Activated CD8-positive, alpha-beta memory T cell treated with anti-CD3 and anti-CD28 coated beads, Interleukin-2, amount 10 ng/mL, durations not matched to agents 7 days and 5 days (primary cell): ENCODE measurements around the gene LCT. TPM values are rescaled to one million over a fixed set of nuclear protein-coding genes. Genes with fewer than 3 reads are reported as not detected.

Experiments used
- ATAC-seq: fragments of 150-1000 bp; cut with Tn5 transposase; one replicate; pipeline ENCODE4 v1.10.0; 2021; ENCODE audit warnings: moderate library complexity
- CTCF ChIA-PET: fragments of 350-600 bp; sonication (Branson Sonifier 250); formaldehyde crosslinking; loops from one replicate; lab custom pipeline; 2021; ENCODE audit warnings: antibody characterized with exemption; lab: Charles Lee
- DNase-seq: peaks from one replicate; pipeline ENCODE4 v3.0.0-alpha.2; 2020
- H3K27ac Mint-ChIP-seq: one replicate; pipeline ENCODE4 v1.8.0; 2021; ENCODE audit warnings: mild to moderate bottlenecking, mixed read lengths
- H3K27me3 Mint-ChIP-seq: one replicate; pipeline ENCODE4 v1.8.0; 2021; ENCODE audit warnings: mixed read lengths
- H3K36me3 Mint-ChIP-seq: one replicate; pipeline ENCODE4 v1.8.0; 2021; ENCODE audit warnings: mild to moderate bottlenecking, mixed read lengths
- H3K4me1 Mint-ChIP-seq: one replicate; pipeline ENCODE4 v1.8.0; 2021; ENCODE audit warnings: mixed read lengths
- H3K4me3 Mint-ChIP-seq: one replicate; pipeline ENCODE4 v1.8.0; 2021; ENCODE audit warnings: mild to moderate bottlenecking, moderate library complexity, mixed read lengths
- H3K9me3 Mint-ChIP-seq: one replicate; pipeline ENCODE4 v1.8.0; 2022; ENCODE audit warnings: low read depth, mixed read lengths
- total RNA-seq, 2 experiments: library from RNA; stranded (reverse); gene quantifications; one replicate each; pipeline ENCODE4 v1.2.3, GENCODE V29; 2021

Gene LCT
- total RNA-seq, 2 experiments from 2014 or later = 0.41 to 0.56 TPM

GRCh38 chr2:135785032-135785431 lies 52.0 kb downstream of the LCT start:
- no peaks in the 10 kb centered on the region for H3K9me3 Mint-ChIP-seq
- peaks cover 2% of the 10 kb centered on the region for H3K4me1 Mint-ChIP-seq
- DNase-seq (no peak), ATAC-seq (no peak)
- CTCF ChIA-PET = interaction anchor here (0.7 to 4.7 kb wide), 2 partner anchors 13 to 30 kb away, joined by 4 to 38 read pairs; no protein-coding TSS in a partner anchor
- no peak overlapping the region for H3K27ac Mint-ChIP-seq
- H3K27me3 Mint-ChIP-seq = no peaks in the 10 kb centered on the region
- no peak overlapping the region for H3K4me3 Mint-ChIP-seq
- H3K36me3 Mint-ChIP-seq = peaks cover 61% of the 10 kb centered on the region

GRCh38 chr2:135783439-135783838 lies 53.5 kb downstream of the LCT start:
- Mint-ChIP-seq H3K27me3 (no peaks in the 10 kb centered on the region), H3K27ac (no peak overlapping the region), H3K9me3 (no peaks in the 10 kb centered on the region), H3K36me3 (peaks cover 68% of the 10 kb centered on the region), H3K4me3 (no peak overlapping the region), H3K4me1 (peaks cover 2% of the 10 kb centered on the region)
- ATAC-seq (no peak), DNase-seq (no peak)
- CTCF ChIA-PET = interaction anchor here (1.1 kb wide), 2 partner anchors 11 to 12 kb away, joined by 3 read pairs; no protein-coding TSS in a partner anchor

- Mint-ChIP-seq H3K9me3 (no peaks in the 10 kb centered on the region), H3K4me3 (no peak overlapping the region), H3K27ac (no peak overlapping the region), H3K36me3 (peaks cover 69% of the 10 kb centered on the region), H3K27me3 (no peaks in the 10 kb centered on the region), H3K4me1 (peaks cover 2% of the 10 kb centered on the region)
- no peak for ATAC-seq
- CTCF ChIA-PET = interaction anchor here (2.1 kb wide), 2 partner anchors 13 to 15 kb away, joined by 4 to 13 read pairs; no protein-coding TSS in a partner anchor
- no peak for DNase-seq
Measured at GRCh38 chr2:135782231-135782630, 54.8 kb downstream of the LCT start.

GRCh38 chr2:135776367-135776766 lies 60.6 kb downstream of the LCT start:
- no peak overlapping the region for H3K27ac Mint-ChIP-seq
- DNase-seq = no peak
- H3K27me3 Mint-ChIP-seq = no peaks in the 10 kb centered on the region
- CTCF ChIA-PET = no interaction called here
- ATAC-seq = no peak
- no peak overlapping the region for H3K4me3 Mint-ChIP-seq
- no peaks in the 10 kb centered on the region for H3K9me3 Mint-ChIP-seq
- H3K36me3 Mint-ChIP-seq = peaks cover 57% of the 10 kb centered on the region
- peaks cover 3% of the 10 kb centered on the region for H3K4me1 Mint-ChIP-seq

GRCh38 chr2:135775420-135775819 lies 61.6 kb downstream of the LCT start:
- H3K27ac Mint-ChIP-seq = no peak overlapping the region
- H3K27me3 Mint-ChIP-seq = no peaks in the 10 kb centered on the region
- H3K4me1 Mint-ChIP-seq = peaks cover 3% of the 10 kb centered on the region
- CTCF ChIA-PET = no interaction called here
- ATAC-seq (no peak), DNase-seq (no peak)
- H3K9me3 Mint-ChIP-seq = no peaks in the 10 kb centered on the region
- H3K4me3 Mint-ChIP-seq = no peak overlapping the region
- H3K36me3 Mint-ChIP-seq = peaks cover 58% of the 10 kb centered on the region

GRCh38 chr2:135773917-135774316 lies 63.1 kb downstream of the LCT start:
- CTCF ChIA-PET = interaction anchor here (1.5 kb wide), 1 partner anchor 18 kb away, joined by 3 read pairs; no protein-coding TSS in a partner anchor
- DNase-seq = no peak
- Mint-ChIP-seq H3K27ac (no peak overlapping the region), H3K36me3 (peaks cover 60% of the 10 kb centered on the region), H3K4me1 (peaks cover 3% of the 10 kb centered on the region), H3K27me3 (no peaks in the 10 kb centered on the region), H3K9me3 (no peaks in the 10 kb centered on the region), H3K4me3 (no peak overlapping the region)
- ATAC-seq = no peak

- H3K9me3 Mint-ChIP-seq = no peaks in the 10 kb centered on the region
- H3K4me3 Mint-ChIP-seq = no peak overlapping the region
- no peaks in the 10 kb centered on the region for H3K27me3 Mint-ChIP-seq
- ATAC-seq (no peak), DNase-seq (no peak)
- peaks cover 3% of the 10 kb centered on the region for H3K4me1 Mint-ChIP-seq
- H3K36me3 Mint-ChIP-seq = peaks cover 60% of the 10 kb centered on the region
- CTCF ChIA-PET = interaction anchor here (1.5 kb wide), 1 partner anchor 17 kb away, joined by 3 read pairs; no protein-coding TSS in a partner anchor
- peak overlapping the region; percentile 34 for H3K27ac Mint-ChIP-seq
Measured at GRCh38 chr2:135773319-135773718, 63.7 kb downstream of the LCT start.

- DNase-seq = no peak
- H3K4me1 Mint-ChIP-seq = peaks cover 8% of the 10 kb centered on the region
- ATAC-seq = no peak
- H3K36me3 Mint-ChIP-seq = peaks cover 57% of the 10 kb centered on the region
- no peak overlapping the region for H3K4me3 Mint-ChIP-seq
- no peak overlapping the region for H3K27ac Mint-ChIP-seq
- CTCF ChIA-PET = interaction anchor here (1.1 to 1.2 kb wide), 2 partner anchors 13 to 29 kb away, joined by 3 to 4 read pairs; no protein-coding TSS in a partner anchor
- no peaks in the 10 kb centered on the region for H3K27me3 Mint-ChIP-seq
- H3K9me3 Mint-ChIP-seq = no peaks in the 10 kb centered on the region
Measured at GRCh38 chr2:135768863-135769262, 68.1 kb downstream of the LCT start.

- Mint-ChIP-seq H3K36me3 (peaks cover 57% of the 10 kb centered on the region), H3K27ac (no peak overlapping the region), H3K4me1 (peaks cover 4% of the 10 kb centered on the region), H3K4me3 (no peak overlapping the region), H3K27me3 (no peaks in the 10 kb centered on the region), H3K9me3 (no peaks in the 10 kb centered on the region)
- ATAC-seq = no peak
- DNase-seq = no peak
- CTCF ChIA-PET = interaction anchor here (1.4 to 1.6 kb wide), 3 partner anchors 36 to 773 kb away, joined by 3 to 5 read pairs (median 4); no protein-coding TSS in a partner anchor
Measured at GRCh38 chr2:135762530-135762929, 74.5 kb downstream of the LCT start.

- H3K27ac Mint-ChIP-seq = no peak overlapping the region
- H3K9me3 Mint-ChIP-seq = peaks cover under 1% of the 10 kb centered on the region
- H3K4me3 Mint-ChIP-seq = no peak overlapping the region
- DNase-seq = no peak
- H3K36me3 Mint-ChIP-seq = peaks cover 59% of the 10 kb centered on the region
- peaks cover 2% of the 10 kb centered on the region for H3K4me1 Mint-ChIP-seq
- ATAC-seq = no peak
- CTCF ChIA-PET = interaction anchor here (1.4 to 1.6 kb wide), 3 partner anchors 36 to 773 kb away, joined by 3 to 5 read pairs (median 4); no protein-coding TSS in a partner anchor
- H3K27me3 Mint-ChIP-seq = no peaks in the 10 kb centered on the region
Measured at GRCh38 chr2:135762022-135762421, 75.0 kb downstream of the LCT start.

- no peak overlapping the region for H3K4me3 Mint-ChIP-seq
- H3K36me3 Mint-ChIP-seq = peaks cover 71% of the 10 kb centered on the region
- CTCF ChIA-PET = interaction anchor here (1.5 to 1.7 kb wide), 2 partner anchors 41 kb away, joined by 4 to 7 read pairs; no protein-coding TSS in a partner anchor
- no peaks in the 10 kb centered on the region for H3K27me3 Mint-ChIP-seq
- ATAC-seq (no peak), DNase-seq (no peak)
- peaks cover 11% of the 10 kb centered on the region for H3K9me3 Mint-ChIP-seq
- H3K27ac Mint-ChIP-seq = no peak overlapping the region
- no peaks in the 10 kb centered on the region for H3K4me1 Mint-ChIP-seq
Measured at GRCh38 chr2:135756692-135757091, 80.3 kb downstream of the LCT start.

GRCh38 chr2:135755573-135755972 lies 81.4 kb downstream of the LCT start:
- CTCF ChIA-PET = interaction anchor here (1.0 to 1.7 kb wide), 4 partner anchors 13 to 42 kb away, joined by 3 to 7 read pairs (median 4); no protein-coding TSS in a partner anchor
- H3K27me3 Mint-ChIP-seq = no peaks in the 10 kb centered on the region
- no peaks in the 10 kb centered on the region for H3K4me1 Mint-ChIP-seq
- peaks cover 66% of the 10 kb centered on the region for H3K36me3 Mint-ChIP-seq
- DNase-seq (no peak), ATAC-seq (no peak)
- no peak overlapping the region for H3K27ac Mint-ChIP-seq
- H3K9me3 Mint-ChIP-seq = peaks cover 11% of the 10 kb centered on the region
- H3K4me3 Mint-ChIP-seq = no peak overlapping the region

- Mint-ChIP-seq H3K9me3 (no peaks in the 10 kb centered on the region), H3K27ac (no peak overlapping the region), H3K4me3 (no peak overlapping the region), H3K4me1 (peaks cover 36% of the 10 kb centered on the region), H3K36me3 (peaks cover 44% of the 10 kb centered on the region), H3K27me3 (no peaks in the 10 kb centered on the region)
- no peak for DNase-seq
- ATAC-seq = no peak
- CTCF ChIA-PET = interaction anchor here (1.2 to 2.0 kb wide), 3 partner anchors 13 to 742 kb away, joined by 3 to 5 read pairs (median 3); no protein-coding TSS in a partner anchor
Measured at GRCh38 chr2:135745545-135745944, 91.4 kb downstream of the LCT start.

GRCh38 chr2:135744760-135745314 lies 92.1 kb downstream of the LCT start:
- Mint-ChIP-seq H3K36me3 (peaks cover 41% of the 10 kb centered on the region), H3K4me3 (peak overlapping the region; percentile 57), H3K27me3 (no peaks in the 10 kb centered on the region), H3K9me3 (no peaks in the 10 kb centered on the region), H3K27ac (no peak overlapping the region), H3K4me1 (peaks cover 34% of the 10 kb centered on the region)
- ATAC-seq (no peak), DNase-seq (peak; percentile 56)
- CTCF ChIA-PET = interaction anchor here (1.2 to 2.9 kb wide), 3 partner anchors 14 to 741 kb away, joined by 3 to 11 read pairs (median 3); no protein-coding TSS in a partner anchor
